Lower leg skin (tissue), 3 donors: ENCODE results near the gene GPC4.

Source experiments
- CTCF ChIP-seq, 3 donors: fragments of 450-650 bp; IDR thresholded peaks; one replicate each; pipeline ENCODE4 v1.5.1; 2016; ENCODE audit warnings: antibody characterized with exemption in 3 of 3, mild to moderate bottlenecking in 3 of 3, moderate library complexity in 2 of 3
- POLR2A ChIP-seq, 2 donors: fragments of 450-650 bp; IDR thresholded peaks; one replicate each; pipeline ENCODE4 v1.6.1; 2016 to 2017; ENCODE audit warnings: antibody characterized with exemption in 2 of 2, mild to moderate bottlenecking in 1 of 2, moderate library complexity in 1 of 2

DNA sequence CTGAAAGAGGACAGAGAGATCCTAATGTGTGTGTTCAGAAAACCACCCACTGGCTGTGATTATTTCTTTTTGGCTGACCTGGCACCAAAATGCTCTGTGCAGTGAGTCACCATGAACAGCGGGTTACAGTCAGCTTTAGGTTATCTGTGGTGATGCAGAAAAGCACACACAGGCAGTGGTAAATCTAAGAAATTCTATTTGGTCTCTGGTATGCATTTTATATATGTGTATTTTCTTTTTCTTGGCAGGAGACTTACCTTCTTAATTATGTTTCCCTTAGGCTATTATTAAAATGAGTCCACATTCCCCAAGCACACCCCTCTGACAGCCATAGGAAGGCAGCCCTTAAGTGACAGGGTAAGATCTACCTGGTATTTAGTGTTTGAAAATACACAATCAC lies 118.0 kb downstream of the GPC4 start:
- TF ChIP-seq POLR2A (IDR thresholded peaks at IDR 0.05) (no peak), CTCF (IDR thresholded peaks at IDR 0.05) (no peak)
